Muscle of arm (tissue), 14 donors: ENCODE data around the gene TBC1D28. TPM values are rescaled to one million over a fixed set of nuclear protein-coding genes. Genes with fewer than 3 reads are reported as not detected.
"Not testable (repeated sequence)": the region's sequence is repeated elsewhere in the genome, so short reads cannot be mapped to it uniquely, and the experiment has no call there.

Experiments
- DNase-seq: peaks from one replicate; pipeline ENCODE4 v3.0.0-alpha.2; 2013
- long read RNA-seq, 11 donors: transcript quantifications; one replicate each; lab custom pipeline, GENCODE V29; 2026
- polyA plus RNA-seq, 12 donors: library from polyadenylated mRNA; unstranded; fragments of 120-200 nt; gene quantifications; one replicate each; pipeline ENCODE4 v1.2.1, GENCODE V29; 2013; ENCODE audit not compliant: insufficient read length in 12 of 12

Gene TBC1D28
- polyA plus RNA-seq: under 1 TPM in 1 of 12 donors, not detected in 11; 0.11 TPM
- long read RNA-seq, donor 1, partial matches to known transcripts: 0 of 26 reads
- long read RNA-seq, donor 1, other reads (novel, unspliced or antisense): 26 of 26 reads
- long read RNA-seq, donor 2, partial matches to known transcripts: 0 of 24 reads
- long read RNA-seq, donor 2, other reads (novel, unspliced or antisense): 24 of 24 reads
- long read RNA-seq, donor 3, partial matches to known transcripts: 0 of 19 reads
- long read RNA-seq, donor 3, other reads (novel, unspliced or antisense): 19 of 19 reads
- long read RNA-seq, donor 4: 0 reads
- long read RNA-seq, donor 5, partial matches to known transcripts: 0 of 28 reads
- long read RNA-seq, donor 5, other reads (novel, unspliced or antisense): 28 of 28 reads
- long read RNA-seq, donor 6, partial matches to known transcripts: 0 of 5 reads
- long read RNA-seq, donor 6, other reads (novel, unspliced or antisense): 5 of 5 reads
- long read RNA-seq, donor 7, partial matches to known transcripts: 0 of 12 reads
- long read RNA-seq, donor 7, other reads (novel, unspliced or antisense): 12 of 12 reads
- long read RNA-seq, donor 8, partial matches to known transcripts: 60 of 77 reads
- long read RNA-seq, donor 8, other reads (novel, unspliced or antisense): 17 of 77 reads
- long read RNA-seq, donor 9, partial matches to known transcripts: 0 of 10 reads
- long read RNA-seq, donor 9, other reads (novel, unspliced or antisense): 10 of 10 reads
- long read RNA-seq, donor 10, partial matches to known transcripts: 0 of 18 reads
- long read RNA-seq, donor 10, other reads (novel, unspliced or antisense): 18 of 18 reads
- long read RNA-seq, donor 11, partial matches to known transcripts: 8 of 16 reads
- long read RNA-seq, donor 11, other reads (novel, unspliced or antisense): 8 of 16 reads

DNA sequence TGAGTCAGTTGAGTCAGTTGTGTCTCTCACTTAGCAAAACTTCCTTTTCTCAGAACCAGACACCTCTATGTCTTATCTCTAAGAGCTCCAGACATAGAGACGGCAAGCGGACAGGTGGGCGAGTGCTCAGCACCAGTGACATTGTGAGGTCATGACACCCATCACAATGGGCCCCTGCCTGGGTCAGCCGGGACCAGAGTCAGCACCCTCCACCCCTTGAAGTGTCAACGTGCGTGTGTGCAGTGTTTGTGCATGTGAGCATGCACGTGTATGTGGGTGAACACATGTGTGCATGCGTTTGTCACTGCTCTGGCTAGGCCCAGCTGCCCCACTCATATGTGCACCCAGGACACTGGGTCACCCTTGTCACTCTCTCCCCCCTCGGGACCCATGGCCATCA is at the start of gene TBC1D28:
TBC1D28 (minus strand) TSS at position 101 of the 400 bp plus-strand sequence. CDS start 3,039 bp downstream, outside the sequence.
- not testable (repeated sequence) for DNase-seq

GRCh38 chr17:18682668-18683067 is 38.5 kb upstream of the TBC1D28 start:
- DNase-seq: not testable (repeated sequence)

DNA sequence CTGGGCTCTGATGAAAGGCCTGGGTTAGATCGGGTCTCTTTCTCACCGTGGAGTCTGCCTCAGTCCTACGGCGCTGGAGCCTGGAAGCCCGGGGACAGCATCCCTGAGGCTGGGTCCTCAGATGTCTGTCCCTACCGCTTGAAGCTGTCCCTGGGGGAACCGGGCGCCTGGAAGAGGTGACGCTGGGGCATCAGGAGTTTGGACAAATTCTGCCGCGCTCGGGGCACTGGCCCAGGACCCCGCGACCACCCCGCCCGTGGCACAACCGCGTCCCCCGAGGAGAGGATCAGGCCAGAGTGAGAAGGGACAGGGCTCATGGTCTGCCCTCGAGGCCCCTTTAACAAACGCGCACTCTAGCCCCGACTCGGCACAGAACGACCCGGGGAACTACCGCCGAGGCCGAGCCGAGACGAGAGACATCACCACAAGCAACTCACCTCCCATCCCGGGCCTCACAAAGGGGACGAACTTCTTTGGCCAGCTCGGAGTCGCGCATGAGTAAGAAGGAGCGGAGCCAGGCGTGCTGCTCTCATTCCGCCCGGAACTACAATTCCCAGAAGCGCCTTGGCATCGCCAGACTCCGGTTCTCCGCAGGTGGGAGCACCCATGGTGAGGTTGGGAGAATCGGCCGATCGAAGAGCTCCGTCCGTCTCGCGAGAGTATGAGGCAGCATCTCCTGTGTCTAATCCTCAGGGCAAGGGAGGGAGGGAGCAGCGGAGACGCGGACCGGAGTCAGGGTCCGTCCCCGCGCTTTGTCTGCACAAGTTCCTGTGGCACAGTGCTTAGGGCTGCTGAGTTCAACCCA is 37.8 kb upstream of the TBC1D28 start, which contains the start of gene FOXO3B:
FOXO3B (minus strand) TSS at position 548 of the 805 bp plus-strand sequence. CDS start 663 bp downstream, outside the sequence.
- DNase-seq: peak; percentile 86

GRCh38 chr17:18677381-18677780 is 33.2 kb upstream of the TBC1D28 start:
- not testable (repeated sequence) for DNase-seq

DNA sequence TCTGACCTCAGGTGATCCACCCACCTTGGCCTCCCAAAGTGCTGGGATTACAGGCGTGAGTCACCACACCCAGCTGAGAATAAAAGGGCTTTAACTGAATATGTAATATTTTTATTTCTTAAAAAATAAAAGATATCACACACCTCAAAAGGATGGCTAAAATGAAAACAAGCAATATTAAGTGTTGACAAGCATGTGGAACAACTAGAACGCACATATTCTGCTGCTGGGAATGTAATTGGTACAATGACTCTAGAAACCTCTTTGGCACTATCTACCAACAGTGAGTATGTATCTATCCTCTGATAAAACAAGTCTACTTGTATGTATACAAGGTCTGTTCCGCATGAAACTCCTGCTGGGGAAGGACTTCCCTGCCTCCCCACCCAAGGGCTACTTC is 32.7 kb upstream of the TBC1D28 start:
- DNase-seq: not testable (repeated sequence)

DNA sequence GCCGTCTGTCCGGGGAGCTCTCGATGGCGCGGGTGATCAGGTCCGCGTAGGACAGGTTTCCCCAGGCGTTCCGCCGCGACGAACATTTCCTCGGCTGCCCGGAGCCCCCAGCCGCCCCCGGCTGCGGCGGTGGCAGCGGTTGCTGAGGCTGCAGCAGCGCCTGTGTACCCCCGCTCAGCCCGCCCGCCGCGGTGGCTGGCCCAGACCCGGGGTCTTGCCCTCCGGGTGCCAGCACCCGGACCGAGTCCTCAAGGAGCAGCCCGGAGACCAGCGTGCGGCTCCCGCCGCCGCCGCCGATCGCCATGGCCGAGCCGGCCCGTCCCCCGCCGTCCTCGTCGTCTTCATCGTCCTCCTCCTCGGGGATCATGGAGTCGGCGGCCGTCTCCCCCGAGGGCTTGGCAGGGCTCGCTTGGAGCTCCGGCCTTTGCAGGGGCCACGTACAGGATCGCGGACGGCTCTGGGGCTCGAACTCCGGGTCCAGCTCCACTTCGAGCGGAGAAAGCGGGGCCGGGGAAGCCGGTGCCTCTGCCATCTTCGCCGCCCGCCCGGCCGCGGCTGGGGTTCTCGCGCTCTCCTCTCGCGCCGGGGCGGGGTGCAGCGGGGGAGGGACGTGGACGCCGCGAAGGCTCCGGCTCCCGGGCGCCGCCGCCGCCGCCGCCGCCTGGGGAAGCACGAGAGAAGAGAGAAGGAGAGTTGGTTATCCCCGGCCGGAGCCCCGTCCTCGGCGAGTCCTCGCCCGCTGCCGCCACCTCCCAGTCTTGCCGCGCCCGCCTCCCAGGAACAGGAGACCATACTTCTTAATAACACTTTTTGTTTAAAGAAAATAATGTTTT is 28.4 kb upstream of the TBC1D28 start:
- not testable (repeated sequence) for DNase-seq

GRCh38 chr17:18668625-18669024 is 24.4 kb upstream of the TBC1D28 start:
- not testable (repeated sequence) for DNase-seq

GRCh38 chr17:18667535-18667934 is 23.3 kb upstream of the TBC1D28 start:
- not testable (repeated sequence) for DNase-seq

DNA sequence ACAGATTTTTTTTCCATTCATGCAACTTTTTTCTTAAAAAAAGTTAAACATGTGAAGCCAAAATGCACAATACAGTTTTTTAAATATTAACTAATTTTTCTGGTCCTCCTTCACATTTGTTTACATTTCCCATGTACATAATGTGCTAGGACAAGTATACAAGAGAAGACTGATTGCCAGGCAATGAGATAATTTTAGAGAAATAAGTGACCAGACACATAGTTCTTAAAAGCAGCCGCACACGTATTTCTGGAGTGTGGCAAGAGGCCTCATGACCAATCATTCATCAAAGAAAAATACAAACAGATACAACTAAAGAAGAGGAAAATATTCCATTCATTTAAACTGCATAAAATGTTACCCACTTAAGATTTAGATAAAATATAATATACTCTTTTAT is 22.1 kb upstream of the TBC1D28 start:
- DNase-seq: not testable (repeated sequence)

DNA sequence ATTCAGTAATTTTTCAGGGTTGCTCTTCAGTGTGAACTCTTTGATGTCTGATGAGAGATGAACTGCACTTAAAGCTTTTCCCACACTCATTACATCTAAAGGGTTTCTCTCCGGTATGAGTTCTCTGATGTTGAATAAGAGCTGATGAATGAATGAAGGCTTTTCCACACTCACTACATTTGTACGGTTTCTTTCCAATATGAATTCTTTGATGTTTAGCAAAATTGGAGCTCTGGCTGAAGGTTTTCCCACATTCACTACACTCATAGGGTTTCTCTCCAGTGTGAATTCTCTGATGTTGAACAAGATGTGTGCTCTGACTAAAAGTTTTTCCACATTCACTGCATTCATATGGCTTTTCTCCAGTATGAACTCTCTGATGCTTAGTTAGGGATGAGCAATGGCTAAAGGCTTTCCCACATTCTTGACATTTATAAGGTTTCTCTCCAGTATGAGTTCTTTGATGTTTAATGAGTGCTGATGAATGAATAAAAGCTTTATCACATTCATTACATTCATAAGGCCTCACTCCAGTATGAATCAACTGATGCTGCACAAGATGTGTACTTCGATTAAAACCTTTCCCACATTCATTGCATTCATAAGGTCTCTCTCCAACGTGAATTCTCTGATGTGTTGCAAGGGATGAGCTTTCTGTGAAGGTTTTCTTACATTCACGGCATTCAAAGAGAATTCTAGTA is 17.9 kb upstream of the TBC1D28 start:
- not testable (repeated sequence) for DNase-seq

DNA sequence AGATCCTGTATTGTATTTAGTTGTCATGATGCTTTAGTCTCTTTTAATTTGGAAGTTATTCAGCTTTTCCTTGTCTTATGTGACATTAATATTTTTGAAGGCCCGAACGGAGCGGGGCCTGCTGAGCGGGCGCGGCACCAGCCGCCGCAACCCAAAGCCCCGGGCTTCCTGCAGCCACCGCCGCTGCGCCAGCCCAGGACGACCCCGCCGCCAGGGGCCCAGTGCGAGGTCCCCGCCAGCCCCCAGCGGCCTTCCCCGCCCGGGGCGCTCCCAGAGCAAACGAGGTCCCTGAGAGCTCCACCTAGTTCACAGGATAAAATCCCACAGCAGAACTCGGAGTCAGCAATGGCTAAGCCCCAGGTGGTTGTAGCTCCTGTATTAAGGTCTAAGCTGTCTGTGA is 5.9 kb upstream of the TBC1D28 start:
- DNase-seq: not testable (repeated sequence)

- DNase-seq: not testable (repeated sequence)
Observed at GRCh38 chr17:18643124-18643523, 1.1 kb downstream of the TBC1D28 start.

DNA sequence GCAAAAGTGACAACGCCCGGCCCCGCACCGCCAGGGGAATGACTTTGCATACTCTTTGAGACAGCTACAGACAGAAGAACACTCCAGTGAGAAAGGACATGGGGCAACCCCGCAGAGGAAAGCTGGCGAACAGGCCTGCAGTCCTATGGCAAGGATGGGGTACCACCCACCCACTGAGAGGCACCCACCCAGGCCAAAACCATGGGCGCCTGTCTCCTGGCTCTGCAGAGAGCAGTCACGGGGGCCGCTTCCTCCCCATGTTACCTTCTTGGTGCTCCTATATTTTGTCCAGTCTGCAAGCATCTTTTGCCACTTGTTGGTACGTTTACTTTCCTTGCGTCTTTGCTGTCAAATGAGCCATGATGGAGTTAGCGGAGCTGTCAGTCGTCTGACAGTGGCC is 5.8 kb downstream of the TBC1D28 start:
- not testable (repeated sequence) for DNase-seq

DNA sequence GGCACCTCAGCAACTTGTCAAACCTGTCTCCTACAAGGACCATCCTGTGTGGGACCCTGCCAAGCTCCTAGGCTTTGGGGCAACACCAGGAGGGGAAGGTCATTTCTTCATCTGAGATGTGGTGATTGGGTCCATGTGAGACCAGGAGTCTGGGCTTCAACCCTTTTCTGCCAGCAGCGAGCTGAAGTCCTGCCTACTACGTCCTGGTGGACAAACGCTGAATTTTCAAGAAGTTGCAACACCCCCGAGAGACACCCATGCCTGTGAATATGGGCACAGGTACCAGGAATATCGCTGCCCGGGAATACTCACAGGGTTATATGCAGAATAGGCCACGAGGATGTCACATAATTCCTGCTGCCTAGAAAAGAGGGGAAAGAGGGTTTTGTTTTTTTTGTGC is 8.0 kb downstream of the TBC1D28 start:
- not testable (repeated sequence) for DNase-seq

DNA sequence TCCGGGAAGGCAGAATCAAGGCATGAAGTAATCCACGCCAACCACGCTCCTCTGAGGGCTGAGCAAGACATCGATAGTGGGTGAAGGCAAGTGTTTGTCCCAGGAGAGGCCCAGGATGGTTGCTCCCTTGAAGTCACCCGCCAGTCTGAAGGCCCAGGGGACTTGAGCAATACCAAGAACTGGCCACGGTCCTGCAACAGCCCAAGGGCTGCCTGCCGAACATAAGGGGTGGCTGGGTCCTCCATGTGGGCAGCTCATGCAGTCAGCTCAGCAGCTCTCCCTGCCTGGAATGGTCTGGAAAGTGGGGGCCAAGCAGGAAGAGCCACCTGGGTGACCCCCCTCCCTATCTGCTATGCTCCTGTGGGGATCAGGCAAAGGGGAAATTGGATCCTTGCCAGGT is 8.4 kb downstream of the TBC1D28 start:
- DNase-seq: not testable (repeated sequence)

DNA sequence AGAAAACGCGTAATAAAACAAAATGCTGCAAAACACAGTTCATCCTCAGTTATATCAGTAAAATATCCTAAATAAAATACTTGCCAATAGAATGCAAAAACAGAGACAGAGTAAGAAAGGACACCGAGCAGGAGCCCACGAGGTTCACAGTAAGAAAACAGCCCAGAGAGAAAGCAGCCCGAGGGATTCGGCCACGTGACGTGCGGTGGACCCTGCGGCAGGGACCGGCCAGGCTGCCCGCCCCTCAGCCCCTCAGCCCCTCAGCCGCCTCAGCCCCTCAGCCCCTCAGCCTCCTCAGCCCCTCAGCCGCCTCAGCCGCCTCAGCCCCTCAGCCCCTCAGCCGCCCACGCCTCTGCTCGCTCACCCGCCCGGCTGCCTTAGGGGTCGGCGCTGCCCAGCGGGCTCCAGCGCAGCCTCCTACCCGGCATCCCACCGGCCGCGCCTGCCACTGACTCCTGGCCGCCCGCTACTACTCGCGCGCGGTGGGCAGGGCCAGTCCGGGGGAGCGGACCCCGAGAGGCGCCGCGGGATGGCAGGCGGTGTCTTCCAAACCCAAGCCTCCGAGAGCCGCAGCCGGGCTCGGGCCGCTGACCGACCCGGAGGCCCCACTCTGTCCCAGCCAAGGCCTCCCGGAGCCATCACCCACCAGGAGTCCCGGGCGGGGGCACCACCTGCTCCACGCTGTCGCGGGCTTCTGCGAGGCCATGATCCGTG is 9.5 kb downstream of the TBC1D28 start:
- not testable (repeated sequence) for DNase-seq

GRCh38 chr17:18626152-18626870 is 17.9 kb downstream of the TBC1D28 start:
- DNase-seq: no peak

GRCh38 chr17:18625509-18626104 is 18.6 kb downstream of the TBC1D28 start:
- peak; percentile 91 for DNase-seq
